Neural crest cell (in vitro differentiated cells): Measurements from ENCODE around the gene MYRF. TPM values are rescaled to one million over a fixed set of nuclear protein-coding genes. Genes with fewer than 3 reads are reported as not detected.

ENCODE experiments used
- DNase-seq: peaks from one replicate; pipeline ENCODE4 v3.0.0; 2021; ENCODE audit warnings: low read depth, mixed read lengths, low spot score
- H3K27ac Mint-ChIP-seq: one replicate; pipeline ENCODE4 v1.8.0; 2021; ENCODE audit warnings: mild to moderate bottlenecking, mixed read lengths; ENCODE audit not compliant: unreplicated experiment
- H3K27me3 Mint-ChIP-seq: 2 replicates; pipeline ENCODE4 v1.8.0; 2021; ENCODE audit warnings: low read depth, mild to moderate bottlenecking, mixed read lengths
- H3K36me3 Mint-ChIP-seq: 2 replicates; pipeline ENCODE4 v1.8.0; 2021; ENCODE audit warnings: low read depth, mild to moderate bottlenecking, mixed read lengths
- H3K4me1 Mint-ChIP-seq: 2 replicates; pipeline ENCODE4 v1.8.0; 2021; ENCODE audit warnings: mixed read lengths
- H3K4me3 Mint-ChIP-seq: one replicate; pipeline ENCODE4 v1.8.0; 2021; ENCODE audit warnings: mild to moderate bottlenecking, mixed read lengths
- H3K9me3 Mint-ChIP-seq: 2 replicates; pipeline ENCODE4 v1.8.0; 2021; ENCODE audit warnings: mixed read lengths
- total RNA-seq: library from RNA; stranded (reverse); gene quantifications from 2 replicates; pipeline ENCODE4 v1.2.1, GENCODE V29; 2021
- TF ChIP-seq, protein P1 (sequence below): fragments of 200-600 bp; sonication (generic); conservative IDR thresholded peaks from 2 replicates; pipeline ENCODE4 v1.5.0; 2021; ENCODE audit warnings: antibody characterized with exemption, mild to moderate bottlenecking

The MYRF gene
- total RNA-seq, 1 donor from 2014 or later, result 3.5 TPM

GRCh38 chr11:61737131-61737530 lies 15.3 kb upstream of the MYRF start:
- TF ChIP-seq, protein P1, sequence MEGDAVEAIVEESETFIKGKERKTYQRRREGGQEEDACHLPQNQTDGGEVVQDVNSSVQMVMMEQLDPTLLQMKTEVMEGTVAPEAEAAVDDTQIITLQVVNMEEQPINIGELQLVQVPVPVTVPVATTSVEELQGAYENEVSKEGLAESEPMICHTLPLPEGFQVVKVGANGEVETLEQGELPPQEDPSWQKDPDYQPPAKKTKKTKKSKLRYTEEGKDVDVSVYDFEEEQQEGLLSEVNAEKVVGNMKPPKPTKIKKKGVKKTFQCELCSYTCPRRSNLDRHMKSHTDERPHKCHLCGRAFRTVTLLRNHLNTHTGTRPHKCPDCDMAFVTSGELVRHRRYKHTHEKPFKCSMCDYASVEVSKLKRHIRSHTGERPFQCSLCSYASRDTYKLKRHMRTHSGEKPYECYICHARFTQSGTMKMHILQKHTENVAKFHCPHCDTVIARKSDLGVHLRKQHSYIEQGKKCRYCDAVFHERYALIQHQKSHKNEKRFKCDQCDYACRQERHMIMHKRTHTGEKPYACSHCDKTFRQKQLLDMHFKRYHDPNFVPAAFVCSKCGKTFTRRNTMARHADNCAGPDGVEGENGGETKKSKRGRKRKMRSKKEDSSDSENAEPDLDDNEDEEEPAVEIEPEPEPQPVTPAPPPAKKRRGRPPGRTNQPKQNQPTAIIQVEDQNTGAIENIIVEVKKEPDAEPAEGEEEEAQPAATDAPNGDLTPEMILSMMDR, result no peak
- H3K27ac Mint-ChIP-seq, result no peak overlapping the region
- no peak overlapping the region for H3K4me3 Mint-ChIP-seq
- no peaks in the 10 kb centered on the region for H3K9me3 Mint-ChIP-seq
- H3K4me1 Mint-ChIP-seq, result peaks cover 10% of the 10 kb centered on the region
- DNase-seq, result no peak
- H3K27me3 Mint-ChIP-seq, result peaks cover 3% of the 10 kb centered on the region
- peaks cover 3% of the 10 kb centered on the region for H3K36me3 Mint-ChIP-seq

DNA sequence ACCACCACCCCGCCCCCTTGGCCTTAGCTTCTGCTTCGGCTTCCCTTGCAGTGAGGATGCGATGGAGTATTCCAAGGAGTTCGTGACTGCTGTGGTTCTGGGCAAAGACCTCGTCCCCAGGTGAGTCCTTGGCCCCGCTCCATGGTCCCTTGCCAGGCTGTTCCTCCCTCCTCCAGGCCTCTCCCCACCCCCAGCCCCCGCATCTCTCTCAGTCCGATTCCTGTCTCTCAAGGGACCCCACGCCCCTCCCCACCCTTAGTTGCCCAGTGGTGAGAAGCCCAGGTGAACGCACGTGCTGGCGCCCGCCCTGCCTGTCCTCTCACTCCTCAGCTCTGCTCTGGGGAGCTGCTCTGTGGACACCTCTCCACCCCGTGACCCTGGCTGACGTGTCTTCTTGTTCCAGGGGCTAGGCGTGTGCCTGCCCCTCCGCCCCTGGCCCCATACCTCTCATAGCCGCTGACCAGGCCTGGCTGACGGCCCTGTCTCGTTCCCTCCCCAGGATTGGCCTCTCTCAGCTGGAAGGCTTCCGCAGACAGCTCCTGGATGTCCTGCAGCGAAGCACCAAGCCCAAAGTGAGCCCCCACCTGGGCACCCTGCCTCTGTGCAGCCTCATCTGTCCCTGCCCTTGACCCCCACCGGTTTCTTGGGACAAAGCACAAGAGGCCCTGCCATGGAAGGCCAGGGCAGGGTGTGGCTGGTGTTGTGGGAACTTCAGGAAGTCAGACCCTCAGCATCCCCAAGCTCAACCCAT lies 14.6 kb upstream of the MYRF start:
- no peak overlapping the region for H3K4me3 Mint-ChIP-seq
- H3K9me3 Mint-ChIP-seq, result no peaks in the 10 kb centered on the region
- TF ChIP-seq, protein P1, result no peak

GRCh38 chr11:61738776-61739175 lies 13.7 kb upstream of the MYRF start:
- no peak overlapping the region for H3K27ac Mint-ChIP-seq
- H3K9me3 Mint-ChIP-seq, result no peaks in the 10 kb centered on the region

More for the DNA sequence above, 14.6 kb upstream of the MYRF start:
- Mint-ChIP-seq H3K27ac (no peak overlapping the region), H3K36me3 (peaks cover 3% of the 10 kb centered on the region), H3K27me3 (peaks cover 3% of the 10 kb centered on the region), H3K4me1 (peaks cover 10% of the 10 kb centered on the region)
- no peak for DNase-seq

GRCh38 chr11:61739413-61739812 lies 13.0 kb upstream of the MYRF start:
- Mint-ChIP-seq H3K27ac (no peak overlapping the region), H3K4me3 (no peak overlapping the region), H3K36me3 (peaks cover 3% of the 10 kb centered on the region), H3K27me3 (no peaks in the 10 kb centered on the region), H3K4me1 (peaks cover 4% of the 10 kb centered on the region), H3K9me3 (no peaks in the 10 kb centered on the region)
- TF ChIP-seq, protein P1, result no peak
- no peak for DNase-seq

More at GRCh38 chr11:61738776-61739175, 13.7 kb upstream of the MYRF start:
- Mint-ChIP-seq H3K36me3 (peaks cover 3% of the 10 kb centered on the region), H3K4me3 (no peak overlapping the region), H3K27me3 (no peaks in the 10 kb centered on the region), H3K4me1 (peaks cover 4% of the 10 kb centered on the region)
- DNase-seq, result no peak
- TF ChIP-seq, protein P1, result no peak

- H3K9me3 Mint-ChIP-seq, result no peaks in the 10 kb centered on the region
- no peak overlapping the region for H3K27ac Mint-ChIP-seq
- TF ChIP-seq, protein P1, result no peak
- no peaks in the 10 kb centered on the region for H3K27me3 Mint-ChIP-seq
- no peak for DNase-seq
- no peak overlapping the region for H3K4me3 Mint-ChIP-seq
- peaks cover 3% of the 10 kb centered on the region for H3K36me3 Mint-ChIP-seq
- peaks cover 4% of the 10 kb centered on the region for H3K4me1 Mint-ChIP-seq
Observed at GRCh38 chr11:61739966-61740365, 12.5 kb upstream of the MYRF start.
